Cerebellar nuclear complex (tissue), 1 donor: ENCODE measurements around the gene CMIP.

ENCODE experiments used
- DNase-seq, 2 experiments: peaks; one replicate each; lab custom pipeline; 2025; lab: John Stamatoyannopoulos, UW

Gene CMIP

GRCh38 chr16:81535679-81536360 lies 91.2 kb downstream of the CMIP start:
- no peak for DNase-seq

- DNase-seq, result no peak
These were observed 92.0 kb downstream of the CMIP start for GRCh38 chr16:81536648-81537047.

GRCh38 chr16:81537721-81538561 lies 93.3 kb downstream of the CMIP start:
- no peak for DNase-seq

GRCh38 chr16:81539009-81539758 lies 94.6 kb downstream of the CMIP start:
- DNase-seq, result no peak

- no peak for DNase-seq
These were observed 95.3 kb downstream of the CMIP start for GRCh38 chr16:81539759-81540472.

- DNase-seq, result no peak
These were observed 96.7 kb downstream of the CMIP start for GRCh38 chr16:81541314-81541713.

- no peak for DNase-seq
These were observed 98.3 kb downstream of the CMIP start for GRCh38 chr16:81542609-81543570.

GRCh38 chr16:81543571-81543970 lies 99.0 kb downstream of the CMIP start:
- DNase-seq, result no peak

- DNase-seq, result no peak
These were observed 99.7 kb downstream of the CMIP start for GRCh38 chr16:81544261-81544660.

- no peak for DNase-seq
These were observed 100.2 kb downstream of the CMIP start for GRCh38 chr16:81544700-81545271.

- no peak for DNase-seq
These were observed 101.1 kb downstream of the CMIP start for GRCh38 chr16:81545470-81546250.

- no peak for DNase-seq
These were observed 102.2 kb downstream of the CMIP start for GRCh38 chr16:81546781-81547180.

- DNase-seq, result no peak
These were observed 102.8 kb downstream of the CMIP start for GRCh38 chr16:81547194-81547938.

GRCh38 chr16:81547939-81548216 lies 103.3 kb downstream of the CMIP start:
- DNase-seq, result no peak

- no peak for DNase-seq
These were observed 103.9 kb downstream of the CMIP start for GRCh38 chr16:81548551-81548875.

- no peak for DNase-seq
These were observed 104.4 kb downstream of the CMIP start for GRCh38 chr16:81548876-81549546.

GRCh38 chr16:81549547-81550431 lies 105.2 kb downstream of the CMIP start:
- DNase-seq, result no peak

- DNase-seq, result no peak
These were observed 105.8 kb downstream of the CMIP start for GRCh38 chr16:81550432-81550808.
